Stimulated activated CD8-positive, alpha-beta memory T cell treated with anti-CD3 and anti-CD28 coated beads, Interleukin-12 subunit alpha, Interleukin-12 subunit beta, amount 100 ng/mL, for 24 hours (primary cell): ENCODE results near the gene NHSL2.

ENCODE experiments used
- DNase-seq: peaks from one replicate; pipeline ENCODE4 v3.0.0-alpha.2; 2020; ENCODE audit errors: extremely low read depth

Gene NHSL2

GRCh38 chrX:72110051-72110875 lies 199.6 kb downstream of the NHSL2 start:
- no peak for DNase-seq

GRCh38 chrX:72110876-72111708 lies 200.4 kb downstream of the NHSL2 start:
- no peak for DNase-seq

- DNase-seq = no peak
Measured at GRCh38 chrX:72113461-72113860, 202.8 kb downstream of the NHSL2 start.

- no peak for DNase-seq
Measured at GRCh38 chrX:72114306-72114705, 203.7 kb downstream of the NHSL2 start.

- DNase-seq = no peak
Measured at GRCh38 chrX:72114807-72115206, 204.2 kb downstream of the NHSL2 start.

GRCh38 chrX:72115380-72115779 lies 204.7 kb downstream of the NHSL2 start:
- no peak for DNase-seq

- DNase-seq = no peak
Measured at GRCh38 chrX:72117636-72118210, 207.1 kb downstream of the NHSL2 start.

- DNase-seq = no peak
Measured at GRCh38 chrX:72120837-72121236, 210.2 kb downstream of the NHSL2 start.

GRCh38 chrX:72121383-72121782 lies 210.7 kb downstream of the NHSL2 start:
- DNase-seq = no peak

- no peak for DNase-seq
Measured at GRCh38 chrX:72122621-72123337, 212.1 kb downstream of the NHSL2 start.

GRCh38 chrX:72123471-72124185 lies 213.0 kb downstream of the NHSL2 start:
- DNase-seq = no peak

GRCh38 chrX:72124540-72125201 lies 214.0 kb downstream of the NHSL2 start:
- DNase-seq = no peak

GRCh38 chrX:72125331-72126047 lies 214.8 kb downstream of the NHSL2 start:
- no peak for DNase-seq

GRCh38 chrX:72126048-72126415 lies 215.4 kb downstream of the NHSL2 start:
- no peak for DNase-seq

- peak; percentile 40 for DNase-seq
Measured at GRCh38 chrX:72126539-72127140, 216.0 kb downstream of the NHSL2 start.

- no peak for DNase-seq
Measured at GRCh38 chrX:72127332-72127731, 216.7 kb downstream of the NHSL2 start.

- DNase-seq = no peak
Measured at GRCh38 chrX:72128183-72128834, 217.7 kb downstream of the NHSL2 start.

GRCh38 chrX:72128881-72129280 lies 218.2 kb downstream of the NHSL2 start:
- no peak for DNase-seq

GRCh38 chrX:72129661-72130060 lies 219.0 kb downstream of the NHSL2 start:
- DNase-seq = no peak
